ENCODE results near the gene EXOC3.

Gene EXOC3

DNA sequence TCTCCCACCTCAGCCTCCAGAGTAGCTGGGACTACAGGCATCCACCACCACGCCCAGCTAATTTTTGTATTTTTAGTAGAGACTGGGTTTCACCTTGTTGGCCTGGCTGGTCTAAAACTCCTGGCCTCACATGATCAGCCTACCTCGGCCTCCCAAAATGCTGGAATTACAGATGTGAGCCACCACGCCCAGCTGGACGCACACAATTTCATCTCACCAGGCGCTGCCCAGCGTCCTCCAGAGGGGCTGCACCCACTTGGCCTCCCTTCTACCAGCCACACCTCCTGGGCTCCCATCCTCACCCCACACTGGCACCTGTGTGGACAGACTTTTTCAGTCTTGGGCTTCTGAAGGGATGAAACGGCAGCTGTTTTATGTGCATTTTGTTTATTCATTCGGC lies 3.8 kb upstream of the EXOC3 start:
- DNase-seq (ENCODE audit: low read depth in 2 of 2): no peak

DNA sequence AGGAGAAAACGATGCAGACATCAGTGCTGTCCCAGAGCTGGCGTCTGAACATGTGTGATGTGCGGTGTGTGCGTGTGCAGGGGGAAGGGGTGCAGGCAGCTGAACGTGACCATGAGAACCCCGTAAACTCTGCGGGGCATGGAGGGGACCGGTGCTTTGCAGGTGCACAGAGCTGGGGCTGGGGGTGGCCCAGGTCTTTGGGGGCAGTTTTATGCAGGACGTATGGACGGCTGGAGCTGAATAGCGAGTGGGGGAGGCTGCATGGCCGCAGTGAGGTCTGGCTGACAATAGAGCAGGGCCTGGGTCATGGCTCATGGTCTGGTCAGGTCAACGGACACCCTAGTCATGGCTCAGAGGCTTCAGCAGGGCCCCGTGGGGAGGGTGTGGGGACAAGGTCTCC lies 3.3 kb upstream of the EXOC3 start:
- DNase-seq (ENCODE audit: low read depth in 2 of 2): no peak

- DNase-seq (ENCODE audit: low read depth in 2 of 2): no peak
Measured at GRCh38 chr5:440401-441201, 2.4 kb upstream of the EXOC3 start.

DNA sequence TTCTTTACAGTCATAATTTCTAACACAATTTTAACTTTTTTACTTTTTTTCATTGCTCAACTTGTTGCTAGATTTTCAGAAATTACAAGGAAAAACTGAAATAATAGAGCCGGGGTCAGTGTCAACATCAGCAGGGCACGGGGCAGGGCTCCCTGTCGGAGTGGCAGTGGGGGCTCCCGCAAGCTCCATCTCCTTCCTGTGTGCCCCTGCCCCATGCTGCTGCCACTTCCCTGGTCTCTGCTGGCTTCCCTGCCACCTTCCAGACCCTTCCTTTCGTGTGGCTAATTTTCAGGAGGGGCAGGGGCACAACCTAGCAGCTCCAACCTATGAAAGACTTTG lies 1.0 kb upstream of the EXOC3 start:
- DNase-seq (ENCODE audit: low read depth in 2 of 2): no peak

- DNase-seq (ENCODE audit: low read depth in 2 of 2): no peak
Measured at GRCh38 chr5:443239-444151, 519 bp downstream of the EXOC3 start.

GRCh38 chr5:444226-444625 lies 1.2 kb downstream of the EXOC3 start:
- DNase-seq (ENCODE audit: low read depth in 2 of 2): no peak

GRCh38 chr5:445591-445990 lies 2.6 kb downstream of the EXOC3 start:
- no peak for DNase-seq (ENCODE audit: low read depth in 2 of 2)

GRCh38 chr5:446066-446882 lies 3.3 kb downstream of the EXOC3 start:
- DNase-seq (ENCODE audit: low read depth in 2 of 2): no peak

- no peak for DNase-seq (ENCODE audit: low read depth in 2 of 2)
Measured at GRCh38 chr5:446883-447263, 3.9 kb downstream of the EXOC3 start.

DNA sequence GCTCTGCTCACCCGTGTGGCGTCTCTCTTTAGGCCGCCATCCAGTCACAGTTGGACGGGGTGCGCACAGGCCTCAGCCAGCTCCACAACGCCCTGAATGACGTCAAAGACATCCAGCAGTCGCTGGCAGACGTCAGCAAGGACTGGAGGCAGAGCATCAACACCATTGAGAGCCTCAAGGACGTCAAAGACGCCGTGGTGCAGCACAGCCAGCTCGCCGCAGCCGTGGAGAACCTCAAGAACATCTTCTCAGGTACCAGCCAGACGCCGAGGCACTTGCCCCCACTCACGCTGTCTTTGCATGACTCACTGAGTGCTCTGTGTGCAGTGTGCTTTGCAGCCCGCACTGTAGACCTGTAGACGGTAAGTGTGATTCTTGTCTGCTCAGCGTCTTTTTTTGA lies 4.5 kb downstream of the EXOC3 start:
- DNase-seq (ENCODE audit: low read depth in 2 of 2): no peak

GRCh38 chr5:448061-448765 lies 5.2 kb downstream of the EXOC3 start:
- no peak for DNase-seq (ENCODE audit: low read depth in 2 of 2)

GRCh38 chr5:448766-449090 lies 5.8 kb downstream of the EXOC3 start:
- no peak for DNase-seq (ENCODE audit: low read depth in 2 of 2)

GRCh38 chr5:449151-449550 lies 6.2 kb downstream of the EXOC3 start:
- no peak for DNase-seq (ENCODE audit: low read depth in 2 of 2)

DNA sequence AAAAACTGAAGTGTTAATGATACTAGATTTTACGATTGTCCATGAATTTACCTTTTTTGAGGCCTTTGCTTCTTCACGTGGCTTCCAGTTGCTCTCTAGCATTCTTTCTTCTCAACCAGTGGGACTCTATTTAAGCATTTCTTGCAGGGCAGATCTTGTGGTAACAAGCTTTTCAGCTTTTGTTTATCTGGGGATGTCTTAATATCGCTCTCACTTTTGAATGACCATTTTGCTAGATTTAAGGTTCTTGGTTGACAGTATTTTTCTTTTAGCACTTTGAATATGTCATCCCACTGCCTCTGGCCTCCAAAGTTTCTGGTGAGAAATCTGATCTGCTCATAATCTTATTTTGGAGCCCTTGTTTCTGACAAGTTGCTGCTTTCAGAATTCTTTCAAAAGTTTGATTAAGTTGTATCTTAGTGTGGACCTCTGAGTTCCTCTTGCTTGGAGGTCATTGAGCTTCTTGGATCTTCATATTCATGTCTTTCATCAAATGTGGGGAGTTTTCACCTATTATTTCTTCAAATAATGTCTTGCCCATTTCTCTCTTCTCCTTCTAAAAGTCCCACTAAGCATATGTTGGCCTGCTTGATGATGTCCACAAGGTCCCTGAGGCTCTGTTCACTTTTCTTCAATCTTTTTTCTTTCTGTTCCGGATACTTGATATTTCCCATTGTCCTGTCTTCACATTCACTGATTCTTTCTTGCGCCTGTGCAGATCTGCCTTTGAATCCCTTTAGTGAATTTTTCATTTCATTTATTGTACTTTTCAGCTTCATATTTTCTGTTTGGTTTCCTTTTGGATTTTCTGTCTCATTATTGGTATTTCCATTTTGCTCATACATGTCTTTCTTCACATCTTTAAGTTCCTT lies 8.8 kb downstream of the EXOC3 start:
- no peak for DNase-seq (ENCODE audit: low read depth in 2 of 2)

DNA sequence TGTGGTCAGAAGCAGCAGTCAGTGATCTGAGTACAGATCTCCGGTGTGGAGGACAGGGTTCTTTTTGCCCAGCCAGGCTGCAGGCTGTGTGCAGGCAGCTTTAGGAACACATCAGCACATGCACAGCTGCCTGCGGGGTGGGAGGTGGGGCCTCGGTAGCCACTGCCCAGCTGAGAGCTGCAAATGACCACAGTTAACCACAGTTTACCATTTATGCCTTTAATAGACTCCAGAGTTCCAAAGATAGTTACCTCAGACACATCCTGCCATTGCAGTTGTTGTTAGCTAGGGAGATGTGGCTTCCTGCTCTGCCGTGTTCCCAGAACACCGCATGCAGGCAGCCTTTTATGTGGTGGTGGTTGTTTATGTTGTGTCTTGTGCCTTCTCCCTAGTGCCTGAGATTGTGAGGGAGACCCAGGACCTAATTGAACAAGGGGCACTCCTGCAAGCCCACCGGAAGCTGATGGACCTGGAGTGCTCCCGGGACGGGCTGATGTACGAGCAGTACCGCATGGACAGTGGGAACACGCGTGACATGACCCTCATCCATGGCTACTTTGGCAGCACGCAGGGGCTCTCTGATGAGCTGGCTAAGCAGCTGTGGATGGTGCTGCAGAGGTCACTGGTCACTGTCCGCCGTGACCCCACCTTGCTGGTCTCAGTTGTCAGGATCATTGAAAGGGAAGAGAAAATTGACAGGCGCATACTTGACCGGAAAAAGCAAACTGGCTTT lies 10.2 kb downstream of the EXOC3 start:
- no peak for DNase-seq (ENCODE audit: low read depth in 2 of 2)

DNA sequence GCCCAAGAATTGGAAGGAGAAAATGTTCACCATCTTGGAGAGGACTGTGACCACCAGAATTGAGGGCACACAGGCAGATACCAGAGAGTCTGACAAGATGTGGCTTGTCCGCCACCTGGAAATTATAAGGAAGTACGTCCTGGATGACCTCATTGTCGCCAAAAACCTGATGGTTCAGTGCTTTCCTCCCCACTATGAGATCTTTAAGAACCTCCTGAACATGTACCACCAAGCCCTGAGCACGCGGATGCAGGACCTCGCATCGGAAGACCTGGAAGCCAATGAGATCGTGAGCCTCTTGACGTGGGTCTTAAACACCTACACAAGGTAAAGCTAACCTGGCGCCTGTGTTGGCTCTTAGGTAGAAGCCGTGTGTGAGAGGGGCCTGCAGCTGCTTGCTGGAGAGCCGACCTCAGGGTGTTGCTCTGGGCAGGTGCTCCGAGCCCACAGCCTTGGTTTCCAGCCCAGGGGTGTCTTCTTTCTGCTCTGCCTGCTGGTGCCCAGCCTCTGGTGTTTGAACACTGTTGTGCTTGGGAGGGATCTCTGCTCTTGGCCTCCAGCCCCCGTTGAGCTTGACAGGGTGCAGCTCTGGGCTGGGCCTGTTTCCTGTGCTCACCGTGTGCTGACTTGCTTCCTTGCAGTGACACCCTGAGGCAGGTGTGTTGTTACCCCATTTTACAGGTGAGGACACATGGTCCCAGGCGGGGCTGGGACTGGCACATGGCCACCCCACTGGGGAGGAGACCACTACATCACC lies 10.9 kb downstream of the EXOC3 start:
- DNase-seq (ENCODE audit: low read depth in 2 of 2): no peak

DNA sequence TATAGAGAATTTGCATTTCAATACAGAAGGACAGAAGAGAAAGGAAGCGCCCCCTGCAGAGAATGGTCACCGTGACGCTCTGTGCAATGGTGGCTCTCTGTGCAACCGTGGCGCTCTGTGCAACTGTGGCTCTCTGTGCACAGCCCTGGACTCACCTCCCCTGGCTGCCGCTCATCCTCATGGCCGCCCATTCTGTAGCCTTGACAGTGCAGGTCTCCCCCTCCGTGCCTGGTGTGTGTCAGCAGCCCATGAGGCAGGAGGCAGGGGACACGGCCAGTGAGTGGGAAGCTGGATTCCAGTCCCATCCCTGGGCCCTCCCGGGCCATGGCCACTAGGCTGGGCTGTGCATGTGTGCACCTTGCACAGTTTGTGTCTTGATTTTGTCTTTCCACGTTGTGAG lies 12.0 kb downstream of the EXOC3 start:
- no peak for DNase-seq (ENCODE audit: low read depth in 2 of 2)

- no peak for DNase-seq (ENCODE audit: low read depth in 2 of 2)
Measured at GRCh38 chr5:455806-456205, 12.8 kb downstream of the EXOC3 start.
